GM18909 (cell line): ENCODE measurements around the gene SDE2.
"Not testable (repeated sequence)": the region's sequence is repeated elsewhere in the genome, so short reads cannot be mapped to it uniquely, and the experiment has no call there.

Source experiments
- ATAC-seq: cut with Tn5 transposase; IDR thresholded peaks from one replicate; pipeline ENCODE4 v1.9.1; 2021; ENCODE audit warnings: mild to moderate bottlenecking; ENCODE audit not compliant: unreplicated experiment, poor library complexity

Gene SDE2

DNA sequence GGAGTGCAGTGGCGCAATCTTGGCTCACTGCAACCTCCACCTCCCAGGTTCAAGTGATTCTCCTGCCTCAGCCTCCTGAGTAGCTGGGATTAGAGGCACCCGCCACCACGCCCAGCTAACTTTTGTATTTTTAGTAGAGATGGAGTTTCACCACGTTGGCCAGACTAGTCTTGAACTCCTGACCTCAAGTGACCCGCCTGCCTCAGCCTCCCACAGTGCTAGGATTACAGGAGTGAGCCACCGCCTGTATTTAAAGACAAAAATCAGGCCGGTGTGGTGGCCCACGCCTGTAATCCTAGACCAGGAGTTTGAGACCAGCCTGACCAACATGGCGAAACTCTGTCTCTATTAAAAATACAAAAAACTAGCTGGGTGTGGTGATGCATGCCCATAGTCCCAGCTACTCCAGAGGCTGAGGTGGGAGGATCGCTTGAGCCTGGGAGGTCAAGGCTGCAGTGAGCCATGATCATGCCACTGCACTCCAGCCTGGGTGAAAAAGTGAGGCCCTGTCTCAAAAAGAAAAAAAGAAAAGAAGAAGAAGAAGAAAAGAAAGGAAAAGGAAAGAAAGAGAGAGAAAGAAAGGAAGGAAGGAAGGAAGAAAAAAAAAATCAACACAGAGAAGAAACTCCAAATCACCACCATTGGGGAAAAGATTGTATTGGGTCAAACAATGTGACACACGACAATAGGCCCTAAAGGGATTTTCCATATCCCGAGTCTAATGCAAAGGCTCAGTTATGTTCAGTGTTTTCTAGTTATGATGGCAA lies 8.2 kb upstream of the SDE2 start:
- ATAC-seq = not testable (repeated sequence)

DNA sequence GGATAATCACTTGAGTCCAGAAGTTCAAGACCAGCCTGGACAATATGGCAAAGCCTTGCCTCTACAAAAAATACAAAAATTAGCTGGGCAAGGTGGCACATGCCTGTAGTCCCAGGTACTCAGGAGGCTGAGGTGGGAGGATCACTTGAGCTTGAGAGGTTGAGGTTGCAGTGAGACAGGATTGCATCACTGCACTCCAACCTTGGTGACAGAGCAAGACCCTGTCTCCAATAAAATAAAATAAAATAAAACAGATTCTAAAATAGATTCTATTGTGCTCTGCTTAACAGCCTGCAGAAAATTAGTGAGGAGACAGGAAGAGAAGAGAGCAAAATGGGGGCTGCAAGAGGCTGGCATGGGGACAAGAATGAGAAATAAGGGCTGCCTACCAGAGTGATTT lies 7.5 kb upstream of the SDE2 start:
- no peak for ATAC-seq

DNA sequence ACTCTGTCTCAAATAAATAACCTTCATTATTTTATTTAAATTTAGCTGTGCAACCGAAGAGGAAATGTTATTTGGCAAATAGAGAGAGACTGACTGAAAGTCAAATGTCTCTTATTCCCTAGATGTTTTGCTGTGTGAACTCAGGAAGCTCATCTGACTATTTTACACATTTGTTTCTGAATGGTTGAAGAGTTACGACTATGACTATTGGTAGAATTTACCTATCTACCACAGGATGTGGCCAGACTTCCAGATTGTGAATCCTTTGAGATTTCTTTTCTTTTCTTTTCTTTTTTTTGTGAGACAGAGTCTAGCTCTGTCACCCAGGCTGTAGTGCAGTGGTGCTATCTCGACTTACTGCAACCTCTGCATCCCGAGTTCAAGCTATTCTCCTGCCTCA lies 5.3 kb upstream of the SDE2 start:
- ATAC-seq = no peak

DNA sequence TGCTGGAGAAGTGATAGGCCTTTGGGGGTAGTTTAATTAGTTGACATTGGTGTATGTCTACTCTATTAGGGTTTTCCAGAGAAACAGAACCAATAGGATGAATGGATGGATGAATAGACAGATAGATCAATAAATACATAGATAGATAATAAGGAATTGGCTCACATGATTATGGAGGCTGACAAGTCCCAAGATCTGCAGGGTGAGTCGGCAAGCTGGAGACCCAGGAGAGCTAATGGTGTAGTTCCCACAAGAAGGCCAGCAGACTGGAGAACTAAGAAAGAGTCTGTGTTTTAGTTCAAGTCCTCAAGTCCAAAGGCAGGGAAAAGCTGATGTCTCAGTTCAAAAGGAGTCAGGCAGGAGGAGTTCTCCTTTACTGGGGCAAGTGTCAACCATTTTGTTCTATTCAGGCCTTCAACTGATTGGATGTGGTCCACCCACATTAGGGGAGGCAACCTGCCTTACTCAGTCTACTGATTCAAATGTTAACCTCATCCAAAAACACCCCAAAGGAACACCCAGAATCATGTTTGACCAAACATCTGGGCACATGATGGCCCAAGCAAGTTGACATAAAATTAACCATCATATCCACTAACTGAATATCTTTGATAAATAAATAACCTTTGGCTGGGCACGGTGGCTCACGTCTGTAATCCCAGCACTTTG lies 4.5 kb upstream of the SDE2 start:
- ATAC-seq = no peak

DNA sequence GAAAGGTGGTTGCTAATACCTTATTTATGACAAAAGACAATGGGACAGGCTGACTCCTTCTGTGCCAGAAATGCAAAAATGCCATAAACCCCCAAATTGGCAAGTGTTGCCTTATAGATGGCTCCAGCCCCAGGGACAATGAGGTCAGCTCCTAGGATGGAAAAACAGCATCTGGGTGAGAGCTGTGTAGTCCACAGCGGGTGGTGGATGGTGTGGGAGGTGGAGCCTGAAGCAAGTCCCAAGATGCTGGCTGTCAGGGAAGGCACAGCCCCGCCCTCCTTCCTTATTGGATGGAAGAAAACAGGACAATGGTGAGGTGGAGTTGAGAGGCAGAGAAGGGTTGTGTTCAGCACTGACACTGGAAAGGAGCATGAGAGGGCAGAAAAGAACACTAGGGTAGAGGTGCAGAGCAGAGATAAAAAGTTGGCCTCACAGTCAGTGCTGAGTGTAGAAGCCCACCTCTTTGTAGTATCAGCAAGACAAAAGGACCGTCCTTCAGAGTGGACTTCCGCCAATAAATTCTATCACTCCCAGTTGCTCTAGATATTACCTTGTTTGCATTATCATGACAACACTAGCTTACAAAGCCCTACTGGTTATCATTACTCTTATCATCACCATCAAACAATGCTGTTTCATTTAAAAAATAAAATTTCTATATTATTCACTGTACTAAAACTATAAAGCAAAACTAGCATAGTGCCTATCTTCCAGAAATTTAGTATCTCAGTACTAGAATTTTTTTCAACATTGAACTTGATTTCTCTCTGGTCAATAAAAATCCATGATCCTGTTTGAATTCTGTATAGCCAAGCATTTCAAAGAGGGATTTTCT lies 3.7 kb upstream of the SDE2 start:
- ATAC-seq = no peak

DNA sequence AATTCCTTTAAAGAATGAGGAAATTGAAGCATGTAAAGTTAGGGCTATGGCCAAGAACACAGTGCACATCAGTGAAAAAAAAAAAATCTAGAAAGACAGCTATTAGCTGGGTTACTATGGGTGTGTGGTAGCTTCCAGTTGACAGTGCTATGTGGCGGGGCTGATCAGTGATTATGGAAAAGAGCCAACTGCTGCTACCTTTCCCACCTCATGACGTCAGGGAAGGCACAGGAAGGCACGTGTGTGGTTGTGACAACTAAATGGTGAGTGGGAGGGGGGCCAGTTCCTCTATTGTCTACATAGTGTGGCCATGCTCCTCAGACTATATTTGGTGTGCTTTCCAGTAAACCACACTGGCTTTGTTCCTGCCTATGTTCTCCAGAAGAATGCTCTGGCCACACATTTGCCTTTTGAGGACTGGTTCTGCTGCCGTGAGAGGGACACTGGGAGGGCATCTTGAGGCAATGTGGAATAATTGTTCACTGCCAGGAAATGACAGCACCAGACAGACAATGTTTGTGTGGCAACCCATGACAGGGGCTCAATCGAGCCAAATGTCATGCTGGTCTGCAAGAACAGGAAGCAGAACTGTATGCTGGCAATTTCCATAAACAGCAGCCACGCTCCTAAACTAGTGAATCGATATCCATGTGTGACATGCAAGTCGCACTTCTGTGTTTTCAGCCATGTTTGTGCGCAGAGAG lies 3.0 kb upstream of the SDE2 start:
- no peak for ATAC-seq

DNA sequence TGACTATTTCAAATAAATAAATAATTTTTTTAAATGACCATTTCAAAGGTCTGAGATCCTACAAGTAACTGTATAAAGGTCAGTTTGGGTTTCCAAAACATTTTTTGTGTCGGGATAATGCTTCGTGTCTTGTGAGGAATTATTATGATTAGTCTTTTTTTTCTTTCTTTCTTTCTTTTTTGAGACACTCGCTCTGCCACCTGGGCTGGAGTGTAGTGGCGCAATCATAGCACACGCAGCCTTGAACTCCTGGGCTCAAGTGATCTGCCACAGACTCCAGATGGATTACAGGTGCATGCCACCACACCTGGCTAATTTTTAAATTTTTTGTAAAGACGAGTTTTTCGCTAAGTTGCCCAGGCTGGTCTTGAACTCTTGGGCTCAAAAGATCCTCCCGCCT lies 1.9 kb upstream of the SDE2 start:
- no peak for ATAC-seq

DNA sequence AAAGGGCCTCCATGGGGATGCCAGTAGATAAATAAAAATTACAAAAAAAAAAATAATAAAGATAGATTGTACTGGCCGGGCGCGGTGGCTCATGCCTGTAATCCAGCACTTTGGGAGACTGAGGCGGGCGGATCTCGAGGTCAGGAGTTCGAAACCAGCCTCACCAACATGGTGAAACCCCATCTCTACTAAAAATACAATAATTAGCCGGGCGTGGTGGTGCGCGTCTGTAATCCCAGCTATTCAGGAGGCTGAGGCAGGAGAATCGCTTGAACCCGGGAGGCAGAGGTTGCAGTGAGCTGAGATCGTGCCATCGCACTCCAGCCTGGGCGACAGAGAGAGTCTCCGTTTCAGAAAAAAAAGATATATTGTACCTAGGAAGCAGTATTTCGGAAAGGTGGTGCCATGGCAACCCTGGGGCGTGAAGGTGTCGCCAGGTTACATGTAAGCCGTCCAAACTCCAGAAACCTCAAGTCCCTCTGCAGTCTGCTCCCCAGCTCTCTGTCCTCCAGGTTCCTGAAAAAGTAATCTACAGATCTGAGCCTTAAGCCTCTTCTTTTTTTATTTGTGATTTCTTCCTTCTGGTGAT lies 1.4 kb upstream of the SDE2 start:
- not testable (repeated sequence) for ATAC-seq

DNA sequence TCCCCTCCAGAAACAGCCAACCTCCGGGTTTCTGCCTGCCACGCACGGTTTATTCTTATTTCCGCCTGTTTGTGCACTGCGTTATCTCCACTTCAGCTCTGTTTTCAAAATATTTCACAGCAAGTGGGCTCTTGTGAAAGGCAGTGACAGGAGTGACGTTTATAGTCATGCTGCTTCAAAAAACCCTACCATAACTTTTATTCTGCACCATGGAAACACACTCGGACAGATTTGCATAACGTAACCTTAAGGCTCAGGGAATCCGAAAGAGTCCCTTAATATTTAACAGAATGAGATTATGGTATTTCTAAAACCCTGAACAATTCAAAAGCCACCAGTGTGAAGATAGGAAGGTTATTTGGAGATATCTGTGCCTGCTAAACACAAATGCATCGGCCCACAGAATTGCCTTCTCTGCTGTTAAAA lies 782 bp upstream of the SDE2 start:
- peak; percentile 42 for ATAC-seq

DNA sequence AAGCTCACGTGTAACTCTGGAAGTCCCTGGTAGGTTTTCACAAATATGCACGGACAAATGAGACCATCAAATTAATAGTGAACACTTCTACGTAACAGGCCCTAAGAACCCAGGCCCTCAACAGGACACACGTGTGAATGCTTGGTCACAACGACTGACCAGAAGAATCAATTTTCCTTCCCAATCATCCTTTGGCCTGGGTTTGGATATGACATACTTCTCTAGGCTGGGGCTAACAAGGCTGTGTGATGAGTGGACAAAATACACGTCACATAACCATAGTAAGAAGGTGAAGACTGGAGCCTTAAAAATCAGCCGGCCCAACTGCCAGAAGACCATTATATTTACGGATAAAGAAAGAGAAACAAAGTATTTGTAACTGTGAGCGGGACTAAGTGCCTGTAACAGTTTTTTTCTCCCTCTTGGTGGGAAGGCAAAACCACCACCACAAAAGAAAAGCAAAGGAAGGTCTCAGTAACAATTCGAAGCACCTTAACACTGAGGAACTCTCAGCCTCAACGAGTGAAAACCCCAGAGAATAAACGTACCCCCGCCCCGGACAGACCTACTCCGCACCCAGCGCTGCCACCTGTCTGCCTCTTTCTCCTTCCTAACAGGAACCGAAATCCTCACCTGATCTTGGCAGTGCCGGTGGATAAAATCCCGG lies 450 bp downstream of the SDE2 start:
- no peak for ATAC-seq

DNA sequence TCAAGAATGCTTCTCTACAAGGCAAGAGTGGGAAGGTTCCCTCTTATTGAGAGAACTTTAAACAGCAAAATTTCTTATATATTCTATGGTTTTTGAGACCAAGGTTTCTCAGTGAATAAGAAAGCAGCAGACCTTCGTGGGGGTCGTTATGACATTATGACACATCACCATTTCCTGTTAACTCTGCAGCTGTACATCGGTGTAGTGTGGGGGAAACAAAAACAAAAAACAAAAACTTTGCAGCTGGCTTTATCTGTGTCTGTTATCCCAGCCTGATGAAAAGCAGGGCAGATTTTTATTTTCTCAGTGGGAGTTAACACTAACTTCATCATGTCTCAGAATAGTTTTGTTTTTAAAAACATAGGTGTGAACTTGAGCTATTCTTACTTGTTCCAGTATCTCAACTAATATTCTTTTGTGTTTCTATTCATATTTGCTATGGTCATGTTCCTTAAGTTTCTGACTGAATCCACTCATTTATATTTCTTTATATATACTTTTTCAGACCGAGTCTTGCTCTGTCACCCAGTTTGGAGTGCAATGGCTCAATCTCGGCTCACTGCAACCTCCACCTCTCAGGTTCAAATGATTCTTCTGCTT lies 2.1 kb downstream of the SDE2 start:
- ATAC-seq = no peak

DNA sequence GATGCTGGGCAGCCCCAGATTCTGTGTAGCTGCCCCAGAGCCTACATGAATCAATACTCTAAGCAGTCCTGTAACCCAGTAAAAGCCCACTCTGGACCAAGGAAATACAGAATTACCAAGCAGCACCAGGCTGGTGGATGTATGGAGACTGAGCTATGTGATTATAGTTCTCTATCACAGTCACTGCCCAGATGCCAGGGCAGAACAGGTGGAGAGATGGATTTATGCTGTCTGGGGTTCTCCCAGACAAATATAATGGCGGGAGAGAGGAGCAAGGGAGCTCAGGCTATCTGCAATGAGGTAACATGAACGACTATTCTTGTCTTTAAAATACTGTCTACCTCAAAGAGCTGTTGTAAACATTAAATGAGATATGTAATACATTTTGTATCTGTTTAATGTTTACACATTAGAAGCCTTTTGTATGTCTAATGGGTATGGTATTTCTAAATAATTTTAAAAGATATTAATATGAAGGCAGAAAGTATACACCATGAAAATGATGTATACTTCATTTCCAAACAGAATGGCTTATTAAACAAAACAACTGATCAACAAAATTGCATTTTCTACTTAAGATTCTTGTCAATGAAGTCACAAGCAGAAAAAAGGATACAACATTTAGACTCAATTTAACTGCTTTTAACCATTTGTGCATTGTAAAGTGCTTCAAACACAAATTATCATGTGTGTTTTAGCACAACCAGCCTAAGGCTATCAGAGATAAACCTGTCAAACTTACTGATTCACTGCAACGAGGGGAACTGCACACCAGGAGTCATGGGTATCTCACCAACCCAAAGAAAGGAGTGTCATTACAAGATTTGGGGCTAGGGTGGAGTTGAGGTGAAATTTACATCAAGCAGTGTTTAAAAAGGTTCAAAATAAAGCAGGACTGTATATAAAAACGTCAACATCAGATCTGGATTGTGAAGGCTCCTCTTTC lies 3.0 kb downstream of the SDE2 start:
- no peak for ATAC-seq

DNA sequence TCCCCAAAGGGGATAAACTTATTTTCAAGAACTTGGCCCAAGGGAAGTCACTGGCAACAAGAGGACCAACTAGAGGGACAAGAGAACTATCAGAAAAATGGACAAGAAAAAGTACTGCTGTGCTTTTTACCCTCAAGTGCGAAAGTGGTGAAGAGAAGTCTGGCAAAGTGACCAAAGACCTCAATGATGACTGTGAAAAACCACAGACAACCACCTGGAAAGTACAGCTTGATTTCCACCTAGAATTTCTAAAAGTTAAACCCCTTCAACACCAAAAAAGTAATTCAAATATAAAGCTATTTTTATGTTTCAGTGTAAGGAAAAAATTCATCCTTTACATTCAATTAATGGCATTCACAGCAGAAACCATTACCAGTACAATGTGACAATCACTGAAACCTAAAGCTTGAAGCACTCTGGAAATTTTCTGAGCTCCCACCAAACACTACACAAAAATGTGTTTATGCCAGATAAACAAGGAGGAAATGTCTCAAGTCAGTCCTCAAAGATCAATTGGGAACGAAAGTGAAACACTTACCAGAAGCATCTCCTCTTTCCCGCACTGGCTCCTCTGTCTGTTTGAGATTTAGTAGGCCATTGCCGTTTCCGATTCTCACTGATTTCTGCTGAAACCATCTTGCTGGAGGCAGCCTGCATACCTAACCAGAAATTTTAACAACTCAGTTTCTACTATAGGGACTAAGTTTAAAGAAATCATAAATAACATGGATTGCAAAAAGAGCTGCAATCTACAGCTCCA lies 8.3 kb downstream of the SDE2 start:
- ATAC-seq = peak; percentile 51

DNA sequence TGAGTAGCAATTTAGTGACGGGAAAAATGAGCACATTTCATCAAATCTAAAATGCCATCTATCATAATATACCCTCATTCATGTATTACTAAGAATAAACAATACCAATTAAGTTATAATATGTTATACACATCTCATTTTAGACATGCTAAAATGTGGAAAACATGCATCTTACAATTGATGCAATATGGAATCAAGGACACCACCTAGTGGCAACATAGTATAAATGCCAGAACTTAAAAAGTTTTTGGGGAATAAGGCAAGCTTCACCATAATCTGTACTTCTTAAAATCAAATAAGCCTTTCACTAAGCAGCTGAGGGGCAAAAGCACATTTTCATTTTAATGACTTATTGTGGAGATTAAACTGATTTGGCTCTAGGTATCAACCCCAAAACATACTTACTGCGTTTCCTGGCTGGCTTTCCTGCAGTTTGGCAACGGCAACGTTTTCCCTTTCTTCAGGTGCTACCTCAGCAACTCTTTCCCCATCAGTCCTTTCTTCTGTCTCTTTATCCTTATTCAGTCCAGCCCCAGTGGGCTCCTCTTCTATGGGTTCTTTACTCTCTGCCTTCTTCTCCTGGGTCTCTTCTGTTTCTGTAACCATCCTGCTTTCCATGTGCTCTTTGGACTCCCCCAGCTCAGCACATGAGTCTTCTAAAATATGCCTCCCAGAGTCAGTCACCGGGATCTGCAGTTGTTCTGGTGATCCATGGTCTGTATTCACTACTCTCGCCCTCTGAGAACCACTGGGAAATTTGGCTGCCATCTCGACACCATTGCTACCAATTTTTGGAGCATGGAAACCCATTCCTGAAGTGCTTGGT lies 11.4 kb downstream of the SDE2 start:
- no peak for ATAC-seq

DNA sequence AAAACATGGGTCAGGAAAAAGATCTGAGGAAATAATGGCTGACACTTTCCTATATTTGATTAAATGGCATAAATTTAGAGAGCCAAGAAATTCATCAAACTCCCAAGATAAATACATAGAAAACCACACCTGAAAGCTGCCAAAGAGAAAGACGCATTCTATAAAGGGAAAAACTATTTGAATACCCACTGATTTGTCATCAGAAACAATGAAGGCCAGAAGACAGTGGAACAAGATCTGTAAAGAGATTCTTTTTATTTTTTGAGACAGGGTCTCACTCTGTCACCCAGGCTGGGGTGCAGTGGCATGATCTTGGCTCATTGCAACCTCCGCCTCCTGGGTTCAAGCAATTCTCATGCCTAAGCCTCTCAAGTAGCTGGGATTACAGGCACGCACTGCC lies 17.4 kb downstream of the SDE2 start:
- no peak for ATAC-seq

DNA sequence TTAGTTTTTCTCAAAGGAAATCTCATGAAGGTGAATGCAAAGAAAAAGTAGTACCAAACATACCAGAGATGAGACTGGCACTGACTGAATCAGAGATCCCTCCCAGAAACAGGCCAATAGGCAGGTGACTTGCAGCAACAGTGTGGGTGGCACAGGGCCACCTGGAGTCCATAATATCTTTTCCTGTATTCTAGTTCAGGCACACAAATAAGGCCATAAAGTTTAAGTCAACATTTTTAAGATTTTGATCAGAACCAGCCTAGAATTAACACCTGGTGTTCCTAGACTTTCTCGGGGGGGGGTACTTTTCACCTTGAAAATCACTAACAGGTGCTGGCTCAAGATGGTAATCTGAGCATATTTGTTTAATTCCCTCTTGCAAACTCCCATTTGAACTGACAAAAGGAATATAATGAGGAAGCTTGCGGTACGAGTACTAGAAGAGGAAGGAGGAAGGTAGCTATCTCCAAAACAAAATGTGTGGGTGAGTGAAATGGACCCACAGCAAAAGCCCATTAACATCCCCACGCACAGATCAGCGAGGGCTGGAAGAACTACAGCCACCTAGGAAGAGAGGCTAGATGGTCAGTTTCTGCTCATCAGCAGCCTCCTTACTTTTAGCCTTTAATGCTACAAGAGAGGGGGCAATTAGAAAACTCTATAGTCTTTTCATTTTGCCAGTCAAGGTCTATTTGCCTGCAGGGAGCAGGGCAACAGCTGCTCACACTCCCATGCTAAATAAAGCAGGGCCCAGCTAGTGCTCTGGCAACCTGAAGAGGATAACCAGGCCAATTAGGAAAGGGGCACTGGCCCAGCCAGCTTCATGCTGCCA lies 18.9 kb downstream of the SDE2 start:
- ATAC-seq = no peak
